HG03060 (cell line): ENCODE results near the gene KCNH1.

Experiments
- ATAC-seq: cut with Tn5 transposase; IDR thresholded peaks from one replicate; pipeline ENCODE4 v1.9.1; 2021; ENCODE audit warnings: low read depth, moderate number of reproducible peaks; ENCODE audit not compliant: unreplicated experiment

The KCNH1 gene

GRCh38 chr1:210932104-210932503 lies 201.8 kb downstream of the KCNH1 start:
- ATAC-seq = no peak

- no peak for ATAC-seq
These were observed 211.3 kb downstream of the KCNH1 start for GRCh38 chr1:210922666-210923065.

- ATAC-seq = no peak
These were observed 212.9 kb downstream of the KCNH1 start for GRCh38 chr1:210920716-210921694.

GRCh38 chr1:210920258-210920657 lies 213.7 kb downstream of the KCNH1 start:
- no peak for ATAC-seq

GRCh38 chr1:210918893-210919292 lies 215.1 kb downstream of the KCNH1 start:
- no peak for ATAC-seq

GRCh38 chr1:210917560-210918169 lies 216.3 kb downstream of the KCNH1 start:
- no peak for ATAC-seq

- no peak for ATAC-seq
These were observed 217.4 kb downstream of the KCNH1 start for GRCh38 chr1:210916548-210916947.

- no peak for ATAC-seq
These were observed 217.9 kb downstream of the KCNH1 start for GRCh38 chr1:210915890-210916507.

- no peak for ATAC-seq
These were observed 221.2 kb downstream of the KCNH1 start for GRCh38 chr1:210912752-210913151.

- no peak for ATAC-seq
These were observed 223.8 kb downstream of the KCNH1 start for GRCh38 chr1:210910020-210910575.

GRCh38 chr1:210908791-210909190 lies 225.2 kb downstream of the KCNH1 start:
- no peak for ATAC-seq

- ATAC-seq = no peak
These were observed 225.7 kb downstream of the KCNH1 start for GRCh38 chr1:210908257-210908656.

GRCh38 chr1:210907251-210907805 lies 226.6 kb downstream of the KCNH1 start:
- no peak for ATAC-seq

GRCh38 chr1:210905944-210906453 lies 227.9 kb downstream of the KCNH1 start:
- no peak for ATAC-seq

- ATAC-seq = no peak
These were observed 228.5 kb downstream of the KCNH1 start for GRCh38 chr1:210905365-210905904.

GRCh38 chr1:210901981-210902770 lies 231.8 kb downstream of the KCNH1 start:
- no peak for ATAC-seq

- no peak for ATAC-seq
These were observed 233.1 kb downstream of the KCNH1 start for GRCh38 chr1:210900820-210901219.

GRCh38 chr1:210900079-210900478 lies 233.9 kb downstream of the KCNH1 start:
- no peak for ATAC-seq

- no peak for ATAC-seq
These were observed 234.3 kb downstream of the KCNH1 start for GRCh38 chr1:210899676-210900075.
